Measurements from ENCODE around the gene ATP8B1.

ATP8B1 gene

DNA sequence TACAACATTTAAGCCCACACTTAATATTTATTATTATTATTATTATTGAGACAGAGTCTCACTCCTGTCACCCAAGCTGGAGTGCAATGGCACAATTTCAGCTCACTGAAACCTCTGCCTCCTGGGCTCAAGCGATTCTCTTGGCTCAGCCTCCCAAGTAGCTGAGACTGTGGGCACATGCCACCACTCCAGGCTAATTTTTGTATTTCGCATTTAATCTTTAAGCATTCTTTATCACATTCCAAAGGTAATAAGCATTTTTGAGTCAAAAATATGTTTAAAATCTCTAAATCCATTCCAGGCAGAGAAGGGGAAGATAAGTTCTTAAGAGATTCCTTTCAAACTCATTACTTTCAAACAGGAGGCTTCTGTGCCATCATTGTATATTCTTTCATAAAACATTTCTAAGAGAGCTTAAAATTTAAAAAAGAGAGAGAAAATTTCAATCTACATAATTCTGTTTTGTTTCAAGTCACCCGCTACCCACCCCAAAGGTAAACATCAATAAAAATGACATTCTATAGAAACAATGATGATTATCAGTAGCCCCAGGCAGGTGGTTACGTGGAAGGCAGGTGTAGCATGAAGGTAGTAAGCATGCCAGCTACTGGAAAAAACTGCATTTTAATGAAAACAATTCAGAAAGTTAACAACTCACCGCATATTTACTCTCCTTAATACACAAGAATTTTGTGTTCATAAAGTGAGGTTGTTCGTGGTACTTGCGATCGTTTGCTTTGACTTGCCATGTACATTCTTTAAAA lies 97.1 kb downstream of the ATP8B1 start:
- TF ChIP-seq BACH2 (CRISPR knock-in tag; IDR thresholded peaks at IDR 0.05; ENCODE audit: borderline replicate concordance) (no peak), CSDC2 (CRISPR knock-in tag; IDR thresholded peaks at IDR 0.05) (no peak), ZFP3 (CRISPR knock-in tag; IDR thresholded peaks at IDR 0.05) (no peak), ZNF565 (CRISPR knock-in tag; conservative IDR thresholded peaks at IDR 0.05; ENCODE audit: low read depth) (no peak), ISL1 (CRISPR knock-in tag; IDR thresholded peaks at IDR 0.05) (no peak), ESRRG (CRISPR knock-in tag; IDR thresholded peaks at IDR 0.05) (no peak), ARNTL (CRISPR knock-in tag; IDR thresholded peaks at IDR 0.05; ENCODE audit: borderline replicate concordance, low read depth) (no peak), ZFP30 (CRISPR knock-in tag; IDR thresholded peaks at IDR 0.05) (no peak), GLIS3 (CRISPR knock-in tag; IDR thresholded peaks at IDR 0.05) (no peak), SNAI2 (CRISPR knock-in tag; IDR thresholded peaks at IDR 0.05) (no peak), RARB (CRISPR knock-in tag; IDR thresholded peaks at IDR 0.05) (no peak), TCF4 (CRISPR knock-in tag; IDR thresholded peaks at IDR 0.05; ENCODE audit: borderline replicate concordance) (no peak), TOX (CRISPR knock-in tag; IDR thresholded peaks at IDR 0.05; ENCODE audit: borderline replicate concordance) (no peak)
- TF ChIP-seq, protein P1, sequence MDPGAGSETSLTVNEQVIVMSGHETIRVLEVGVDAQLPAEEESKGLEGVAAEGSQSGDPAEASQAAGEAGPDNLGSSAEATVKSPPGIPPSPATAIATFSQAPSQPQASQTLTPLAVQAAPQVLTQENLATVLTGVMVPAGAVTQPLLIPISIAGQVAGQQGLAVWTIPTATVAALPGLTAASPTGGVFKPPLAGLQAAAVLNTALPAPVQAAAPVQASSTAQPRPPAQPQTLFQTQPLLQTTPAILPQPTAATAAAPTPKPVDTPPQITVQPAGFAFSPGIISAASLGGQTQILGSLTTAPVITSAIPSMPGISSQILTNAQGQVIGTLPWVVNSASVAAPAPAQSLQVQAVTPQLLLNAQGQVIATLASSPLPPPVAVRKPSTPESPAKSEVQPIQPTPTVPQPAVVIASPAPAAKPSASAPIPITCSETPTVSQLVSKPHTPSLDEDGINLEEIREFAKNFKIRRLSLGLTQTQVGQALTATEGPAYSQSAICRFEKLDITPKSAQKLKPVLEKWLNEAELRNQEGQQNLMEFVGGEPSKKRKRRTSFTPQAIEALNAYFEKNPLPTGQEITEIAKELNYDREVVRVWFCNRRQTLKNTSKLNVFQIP (CRISPR knock-in tag; IDR thresholded peaks at IDR 0.05; ENCODE audit: borderline replicate concordance, low read depth), result no peak
- TF ChIP-seq, protein P2, sequence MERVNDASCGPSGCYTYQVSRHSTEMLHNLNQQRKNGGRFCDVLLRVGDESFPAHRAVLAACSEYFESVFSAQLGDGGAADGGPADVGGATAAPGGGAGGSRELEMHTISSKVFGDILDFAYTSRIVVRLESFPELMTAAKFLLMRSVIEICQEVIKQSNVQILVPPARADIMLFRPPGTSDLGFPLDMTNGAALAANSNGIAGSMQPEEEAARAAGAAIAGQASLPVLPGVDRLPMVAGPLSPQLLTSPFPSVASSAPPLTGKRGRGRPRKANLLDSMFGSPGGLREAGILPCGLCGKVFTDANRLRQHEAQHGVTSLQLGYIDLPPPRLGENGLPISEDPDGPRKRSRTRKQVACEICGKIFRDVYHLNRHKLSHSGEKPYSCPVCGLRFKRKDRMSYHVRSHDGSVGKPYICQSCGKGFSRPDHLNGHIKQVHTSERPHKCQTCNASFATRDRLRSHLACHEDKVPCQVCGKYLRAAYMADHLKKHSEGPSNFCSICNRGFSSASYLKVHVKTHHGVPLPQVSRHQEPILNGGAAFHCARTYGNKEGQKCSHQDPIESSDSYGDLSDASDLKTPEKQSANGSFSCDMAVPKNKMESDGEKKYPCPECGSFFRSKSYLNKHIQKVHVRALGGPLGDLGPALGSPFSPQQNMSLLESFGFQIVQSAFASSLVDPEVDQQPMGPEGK (CRISPR knock-in tag; IDR thresholded peaks at IDR 0.05; ENCODE audit: borderline replicate concordance), result no peak
- TF ChIP-seq, protein P3, sequence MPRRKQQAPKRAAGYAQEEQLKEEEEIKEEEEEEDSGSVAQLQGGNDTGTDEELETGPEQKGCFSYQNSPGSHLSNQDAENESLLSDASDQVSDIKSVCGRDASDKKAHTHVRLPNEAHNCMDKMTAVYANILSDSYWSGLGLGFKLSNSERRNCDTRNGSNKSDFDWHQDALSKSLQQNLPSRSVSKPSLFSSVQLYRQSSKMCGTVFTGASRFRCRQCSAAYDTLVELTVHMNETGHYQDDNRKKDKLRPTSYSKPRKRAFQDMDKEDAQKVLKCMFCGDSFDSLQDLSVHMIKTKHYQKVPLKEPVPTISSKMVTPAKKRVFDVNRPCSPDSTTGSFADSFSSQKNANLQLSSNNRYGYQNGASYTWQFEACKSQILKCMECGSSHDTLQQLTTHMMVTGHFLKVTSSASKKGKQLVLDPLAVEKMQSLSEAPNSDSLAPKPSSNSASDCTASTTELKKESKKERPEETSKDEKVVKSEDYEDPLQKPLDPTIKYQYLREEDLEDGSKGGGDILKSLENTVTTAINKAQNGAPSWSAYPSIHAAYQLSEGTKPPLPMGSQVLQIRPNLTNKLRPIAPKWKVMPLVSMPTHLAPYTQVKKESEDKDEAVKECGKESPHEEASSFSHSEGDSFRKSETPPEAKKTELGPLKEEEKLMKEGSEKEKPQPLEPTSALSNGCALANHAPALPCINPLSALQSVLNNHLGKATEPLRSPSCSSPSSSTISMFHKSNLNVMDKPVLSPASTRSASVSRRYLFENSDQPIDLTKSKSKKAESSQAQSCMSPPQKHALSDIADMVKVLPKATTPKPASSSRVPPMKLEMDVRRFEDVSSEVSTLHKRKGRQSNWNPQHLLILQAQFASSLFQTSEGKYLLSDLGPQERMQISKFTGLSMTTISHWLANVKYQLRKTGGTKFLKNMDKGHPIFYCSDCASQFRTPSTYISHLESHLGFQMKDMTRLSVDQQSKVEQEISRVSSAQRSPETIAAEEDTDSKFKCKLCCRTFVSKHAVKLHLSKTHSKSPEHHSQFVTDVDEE (CRISPR knock-in tag; IDR thresholded peaks at IDR 0.05), result no peak
- TF ChIP-seq, protein P4, sequence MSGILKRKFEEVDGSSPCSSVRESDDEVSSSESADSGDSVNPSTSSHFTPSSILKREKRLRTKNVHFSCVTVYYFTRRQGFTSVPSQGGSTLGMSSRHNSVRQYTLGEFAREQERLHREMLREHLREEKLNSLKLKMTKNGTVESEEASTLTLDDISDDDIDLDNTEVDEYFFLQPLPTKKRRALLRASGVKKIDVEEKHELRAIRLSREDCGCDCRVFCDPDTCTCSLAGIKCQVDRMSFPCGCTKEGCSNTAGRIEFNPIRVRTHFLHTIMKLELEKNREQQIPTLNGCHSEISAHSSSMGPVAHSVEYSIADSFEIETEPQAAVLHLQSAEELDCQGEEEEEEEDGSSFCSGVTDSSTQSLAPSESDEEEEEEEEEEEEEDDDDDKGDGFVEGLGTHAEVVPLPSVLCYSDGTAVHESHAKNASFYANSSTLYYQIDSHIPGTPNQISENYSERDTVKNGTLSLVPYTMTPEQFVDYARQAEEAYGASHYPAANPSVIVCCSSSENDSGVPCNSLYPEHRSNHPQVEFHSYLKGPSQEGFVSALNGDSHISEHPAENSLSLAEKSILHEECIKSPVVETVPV (CRISPR knock-in tag; IDR thresholded peaks at IDR 0.05), result no peak
- peak; percentile 13; the same call in 2 of the 3 replicates for ATAC-seq

DNA sequence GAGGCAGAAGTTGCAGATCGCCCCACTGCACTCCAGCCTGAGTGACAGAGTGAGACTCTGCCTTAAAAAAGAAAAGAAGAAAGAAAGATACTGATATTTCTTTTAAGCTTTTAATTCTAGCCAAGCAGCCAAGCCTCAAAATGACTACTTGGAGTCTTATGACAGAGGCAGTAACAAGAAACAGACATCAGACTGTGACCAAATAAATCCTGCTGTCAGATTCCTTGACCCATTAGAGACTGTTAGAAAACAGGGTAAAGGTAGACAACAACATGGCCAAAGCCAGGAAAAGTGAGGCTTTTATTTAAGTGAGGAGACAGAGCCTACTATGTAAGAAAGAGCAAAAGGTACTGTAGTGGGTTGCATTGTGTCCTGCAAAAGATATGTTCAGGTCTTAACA lies 98.1 kb downstream of the ATP8B1 start:
- ATAC-seq, result peak; percentile 70
- TF ChIP-seq ZNF70 (CRISPR knock-in tag; IDR thresholded peaks at IDR 0.05), result no peak
- TF ChIP-seq TOX (CRISPR knock-in tag; IDR thresholded peaks at IDR 0.05; ENCODE audit: borderline replicate concordance), result 0 out of 2 replicates have a peak, but pooled peaks have one; percentile 19

DNA sequence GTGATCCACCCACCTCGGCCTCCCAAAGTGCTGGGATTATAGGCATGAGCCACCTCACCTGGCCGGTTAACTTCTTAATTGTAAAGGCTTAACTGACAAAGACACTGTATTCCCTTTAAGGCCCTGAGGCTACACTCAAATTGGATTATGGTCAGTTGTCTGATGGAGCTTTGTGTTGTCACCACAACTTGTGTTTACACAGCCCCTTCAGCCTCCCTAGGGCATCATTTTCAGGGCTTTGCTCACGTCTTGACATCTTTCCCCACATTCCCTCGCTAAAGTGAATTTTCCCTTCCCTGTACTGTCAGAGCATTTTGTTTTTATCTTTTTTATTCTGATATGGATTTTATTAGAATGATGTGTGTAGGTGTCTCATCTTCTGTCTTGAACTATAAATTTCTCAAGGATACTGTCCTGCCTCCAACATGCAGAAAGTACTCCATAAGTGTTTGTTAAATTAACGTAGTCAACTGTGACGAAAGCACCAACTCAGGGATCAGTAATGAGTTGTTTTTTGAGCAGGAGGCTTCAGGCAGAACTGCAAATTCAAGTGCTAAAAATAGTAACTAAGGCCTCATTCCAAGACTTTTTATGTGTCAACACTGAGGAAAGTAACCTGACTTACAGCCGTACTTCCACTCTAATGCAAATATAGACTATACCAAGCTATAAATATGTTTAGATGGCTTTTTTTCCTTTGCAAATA lies 104.4 kb downstream of the ATP8B1 start:
- TF ChIP-seq, protein P5, sequence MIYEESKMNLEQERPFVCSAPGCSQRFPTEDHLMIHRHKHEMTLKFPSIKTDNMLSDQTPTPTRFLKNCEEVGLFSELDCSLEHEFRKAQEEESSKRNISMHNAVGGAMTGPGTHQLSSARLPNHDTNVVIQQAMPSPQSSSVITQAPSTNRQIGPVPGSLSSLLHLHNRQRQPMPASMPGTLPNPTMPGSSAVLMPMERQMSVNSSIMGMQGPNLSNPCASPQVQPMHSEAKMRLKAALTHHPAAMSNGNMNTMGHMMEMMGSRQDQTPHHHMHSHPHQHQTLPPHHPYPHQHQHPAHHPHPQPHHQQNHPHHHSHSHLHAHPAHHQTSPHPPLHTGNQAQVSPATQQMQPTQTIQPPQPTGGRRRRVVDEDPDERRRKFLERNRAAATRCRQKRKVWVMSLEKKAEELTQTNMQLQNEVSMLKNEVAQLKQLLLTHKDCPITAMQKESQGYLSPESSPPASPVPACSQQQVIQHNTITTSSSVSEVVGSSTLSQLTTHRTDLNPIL (CRISPR knock-in tag; IDR thresholded peaks at IDR 0.05; ENCODE audit: low read depth), result no peak
- no peak for TF ChIP-seq ZNF70 (CRISPR knock-in tag; IDR thresholded peaks at IDR 0.05)
- no peak for TF ChIP-seq ZFP30 (CRISPR knock-in tag; IDR thresholded peaks at IDR 0.05)
- TF ChIP-seq, protein P4 (CRISPR knock-in tag; IDR thresholded peaks at IDR 0.05), result no peak
- no peak for TF ChIP-seq BACH2 (CRISPR knock-in tag; IDR thresholded peaks at IDR 0.05; ENCODE audit: borderline replicate concordance)
- peak; percentile 48 for ATAC-seq

Measured in SK-N-SH treated with all-trans-retinoic acid at 6 μM for 48 hours (cell line).